ENCODE measurements around the gene ZBED6.
"Not testable (repeated sequence)": the region's sequence is repeated elsewhere in the genome, so short reads cannot be mapped to it uniquely, and the experiment has no call there.

The ZBED6 gene, protein sequence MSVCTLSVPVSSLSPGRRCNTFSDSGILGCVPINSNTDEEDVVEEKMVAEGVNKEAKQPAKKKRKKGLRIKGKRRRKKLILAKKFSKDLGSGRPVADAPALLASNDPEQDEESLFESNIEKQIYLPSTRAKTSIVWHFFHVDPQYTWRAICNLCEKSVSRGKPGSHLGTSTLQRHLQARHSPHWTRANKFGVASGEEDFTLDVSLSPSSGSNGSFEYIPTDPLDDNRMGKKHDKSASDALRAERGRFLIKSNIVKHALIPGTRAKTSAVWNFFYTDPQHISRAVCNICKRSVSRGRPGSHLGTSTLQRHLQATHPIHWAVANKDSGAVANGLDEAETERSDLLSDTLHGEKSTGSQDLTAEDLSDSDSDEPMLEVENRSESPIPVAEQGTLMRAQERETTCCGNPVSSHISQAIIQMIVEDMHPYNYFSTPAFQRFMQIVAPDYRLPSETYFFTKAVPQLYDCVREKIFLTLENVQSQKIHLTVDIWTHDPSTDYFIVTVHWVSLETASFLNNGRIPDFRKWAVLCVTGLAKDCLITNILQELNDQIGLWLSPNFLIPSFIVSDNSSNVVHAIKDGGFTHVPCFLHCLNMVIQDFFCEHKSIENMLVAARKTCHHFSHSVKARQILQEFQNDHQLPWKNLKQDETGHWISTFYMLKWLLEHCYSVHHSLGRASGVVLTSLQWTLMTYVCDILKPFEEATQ (N-terminal part only)

GRCh38 chr1:203795441-203796235 is at the start of gene ZBED6, which contains the start of gene ZC3H11A:
Gene ZBED6, plus strand, starts transcription at chr1:203795623. Its CDS starts 1,900 bp downstream, at chr1:203797523.
Gene ZC3H11A, plus strand, starts transcription at chr1:203795623. Its CDS starts 21,448 bp downstream, at chr1:203817071.
- peak within 1 kb of the TSS; percentile 86 for H3K4me3 ChIP-seq (ENCODE audit: low read depth, low read length)
- peak; percentile 99 for DNase-seq (ENCODE audit: low read depth)
- TF ChIP-seq CTCF (conservative IDR thresholded peaks at IDR 0.05; ENCODE audit: low read depth, low read length), result no peak

GRCh38 chr1:203746281-203746680 is 49.1 kb upstream of the ZBED6 start:
- no peak for TF ChIP-seq CTCF (conservative IDR thresholded peaks at IDR 0.05; ENCODE audit: low read depth, low read length)
- DNase-seq (ENCODE audit: low read depth), result no peak
- no peak overlapping the region for H3K4me3 ChIP-seq (ENCODE audit: low read depth, low read length)

DNA sequence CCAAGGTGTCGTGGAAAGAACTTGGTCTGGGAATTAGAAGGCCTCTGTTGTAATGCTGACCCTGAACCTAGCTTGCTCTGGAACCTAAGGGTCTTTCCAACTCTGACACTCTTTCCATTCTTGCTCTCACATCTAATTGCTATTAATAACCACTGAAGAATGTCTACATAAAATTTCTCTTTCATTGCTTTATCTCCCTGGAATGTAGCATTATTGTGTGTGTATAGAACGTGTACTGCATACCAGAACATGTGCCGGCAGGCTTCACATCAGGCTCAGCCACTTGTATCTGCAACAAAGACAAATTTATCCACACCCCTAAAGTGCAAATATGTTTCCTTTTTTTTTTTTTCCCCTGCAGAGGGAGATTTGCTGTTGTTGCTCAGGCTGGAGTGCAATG is 44.4 kb upstream of the ZBED6 start:
- peak; percentile 14 for TF ChIP-seq CTCF (conservative IDR thresholded peaks at IDR 0.05; ENCODE audit: low read depth, low read length)
- H3K4me3 ChIP-seq (ENCODE audit: low read depth, low read length), result no peak overlapping the region
- DNase-seq (ENCODE audit: low read depth), result peak; percentile 83

DNA sequence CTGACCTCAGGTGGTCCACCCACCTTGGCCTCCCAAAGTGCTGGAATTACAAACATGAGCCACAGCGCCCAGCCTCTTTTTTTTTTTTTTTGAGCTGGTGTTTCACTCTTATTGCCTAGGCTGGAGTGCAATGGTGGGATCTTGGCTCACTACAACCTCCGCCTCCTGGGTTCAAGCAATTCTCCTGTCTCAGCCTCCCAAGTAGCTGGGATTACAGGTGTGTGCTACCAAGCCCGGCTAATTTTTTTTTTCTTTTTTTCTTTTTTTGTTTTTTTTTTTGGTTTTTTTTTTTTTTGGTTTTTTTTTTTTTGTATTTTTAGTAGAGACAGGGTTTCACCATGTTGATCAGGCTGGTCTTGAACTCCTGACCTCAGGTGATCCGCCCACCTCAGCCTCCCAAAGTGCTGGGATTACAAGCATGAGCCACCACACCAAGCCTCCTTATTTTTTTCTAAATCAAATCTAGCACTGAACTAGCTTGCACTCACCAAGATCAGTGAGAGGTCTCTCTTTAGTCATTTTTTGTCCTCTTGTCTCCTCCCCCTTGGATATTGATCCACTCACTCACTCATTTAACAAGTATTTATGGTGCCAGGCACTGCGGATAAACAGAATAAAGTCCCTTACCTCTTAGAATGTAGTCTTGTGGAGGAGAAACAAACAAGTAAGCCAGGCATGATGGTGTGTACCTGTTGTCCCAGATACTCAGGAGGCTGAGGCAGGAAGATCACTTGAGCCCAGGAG is 43.6 kb upstream of the ZBED6 start:
- H3K4me3 ChIP-seq (ENCODE audit: low read depth, low read length); DNase-seq (ENCODE audit: low read depth): not testable (repeated sequence)

GRCh38 chr1:203754455-203754864 is 41.0 kb upstream of the ZBED6 start:
- TF ChIP-seq CTCF (conservative IDR thresholded peaks at IDR 0.05; ENCODE audit: low read depth, low read length), result no peak
- no peak for DNase-seq (ENCODE audit: low read depth)
- no peak overlapping the region for H3K4me3 ChIP-seq (ENCODE audit: low read depth, low read length)

DNA sequence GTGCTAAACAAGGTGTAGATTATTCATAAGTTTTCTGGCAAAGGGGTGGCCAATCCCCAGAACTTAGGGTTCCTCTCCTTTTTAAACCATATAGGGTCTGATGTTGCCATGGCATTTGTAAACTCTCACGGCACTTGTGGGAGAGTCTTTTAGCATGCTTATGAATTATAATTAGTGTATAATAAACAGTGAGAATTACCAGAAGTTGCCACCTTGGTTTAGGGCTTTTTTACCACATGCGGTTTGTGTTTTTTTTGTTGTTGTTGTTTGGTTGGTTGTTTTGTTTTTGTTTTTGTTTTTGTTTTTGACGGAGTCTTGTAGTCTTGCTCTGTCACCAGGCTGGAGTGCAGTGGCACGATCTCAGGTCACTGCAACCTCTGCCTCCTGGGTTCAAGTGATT is 39.4 kb upstream of the ZBED6 start:
- no peak overlapping the region for H3K4me3 ChIP-seq (ENCODE audit: low read depth, low read length)
- TF ChIP-seq CTCF (conservative IDR thresholded peaks at IDR 0.05; ENCODE audit: low read depth, low read length), result no peak
- no peak for DNase-seq (ENCODE audit: low read depth)

DNA sequence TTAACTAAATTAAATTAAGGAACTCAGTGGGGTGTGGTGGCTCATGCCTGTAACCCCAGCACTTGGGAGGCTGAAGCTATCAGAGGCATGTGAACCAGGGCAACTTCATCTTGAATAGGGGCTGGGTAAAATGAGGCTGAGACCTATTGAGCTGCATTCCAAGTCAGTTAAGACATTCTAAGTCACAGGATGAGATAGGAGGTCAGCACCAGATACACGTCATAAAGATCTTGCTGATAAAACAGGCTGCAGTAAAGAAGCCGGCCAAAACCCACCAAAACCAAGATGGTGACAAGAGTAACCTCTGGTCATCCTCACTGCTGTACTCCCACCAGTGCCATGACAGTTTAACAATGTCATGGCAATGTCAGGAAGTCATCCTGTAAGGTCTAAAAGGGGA is 36.7 kb upstream of the ZBED6 start:
- DNase-seq (ENCODE audit: low read depth); H3K4me3 ChIP-seq (ENCODE audit: low read depth, low read length): not testable (repeated sequence)

Measured in choroid plexus epithelial cell (primary cell).